Vagina (tissue), 2 donors: ENCODE results near the gene ANKLE1. TPM values are rescaled to one million over a fixed set of nuclear protein-coding genes. Genes with fewer than 3 reads are reported as not detected.

Experiments
- DNase-seq, 2 donors: peaks; one replicate each; pipeline ENCODE4 v3.0.0-alpha.2; 2017; ENCODE audit errors: extremely low spot score in 2 of 2
- H3K27ac ChIP-seq: fragments of 200-600 bp; sonication (generic); one replicate; pipeline ENCODE4 v1.5.1; 2019
- H3K27me3 ChIP-seq: fragments of 200-600 bp; sonication (generic); one replicate; pipeline ENCODE4 v1.5.1; 2019
- H3K36me3 ChIP-seq, 2 donors: fragments of 200-600 bp; sonication (generic); one replicate each; pipeline ENCODE4 v1.5.1; 2017 to 2019
- H3K4me1 ChIP-seq: fragments of 200-600 bp; sonication (generic); one replicate; pipeline ENCODE4 v1.5.1; 2019
- H3K4me3 ChIP-seq, 2 donors: fragments of 200-600 bp; sonication (generic); 1 replicate in 1 of 2; 2 replicates in 1 of 2; pipeline ENCODE4 v1.5.1; 2016 to 2019
- H3K9me3 ChIP-seq: fragments of 200-600 bp; sonication (generic); one replicate; pipeline ENCODE4 v1.5.1; 2019
- POLR2A ChIP-seq, 2 donors: fragments of 450-650 bp; IDR thresholded peaks; one replicate each; pipeline ENCODE4 v1.6.1; 2017; ENCODE audit warnings: antibody characterized with exemption in 2 of 2, mild to moderate bottlenecking in 2 of 2, moderate library complexity in 2 of 2
- POLR2AphosphoS5 ChIP-seq, 2 donors: sonication (generic); formaldehyde crosslinking; IDR thresholded peaks; one replicate each; pipeline ENCODE4 v1.9.0; 2017; ENCODE audit warnings: antibody characterized with exemption in 2 of 2, mild to moderate bottlenecking in 2 of 2, low read depth in 1 of 2; ENCODE audit not compliant: insufficient read depth in 1 of 2
- intact Hi-C: fragments of 100-400 bp; cut with DNase I; formaldehyde crosslinking; loops from one replicate; pipeline ENCODE4 v1.15.1; 2023
- total RNA-seq: library from RNA; depleted of rRNA; stranded (reverse); fragments of >200 nt; gene quantifications from one replicate; pipeline ENCODE4 v1.2.3, GENCODE V29; 2016
- TF ChIP-seq, protein P1 (sequence below), 3 experiments: fragments of 450-650 bp in 2 of 3; fragments of 200-600 bp in 1 of 3; sonication (generic) in 1 of 3; IDR thresholded peaks; one replicate each; pipeline ENCODE4 v1.5.1; 2017 to 2019; ENCODE audit warnings: antibody characterized with exemption in 3 of 3, mild to moderate bottlenecking in 2 of 3, moderate library complexity in 2 of 3

The ANKLE1 gene
- total RNA-seq, 1 donor from 2014 or later: 2.9 TPM

DNA sequence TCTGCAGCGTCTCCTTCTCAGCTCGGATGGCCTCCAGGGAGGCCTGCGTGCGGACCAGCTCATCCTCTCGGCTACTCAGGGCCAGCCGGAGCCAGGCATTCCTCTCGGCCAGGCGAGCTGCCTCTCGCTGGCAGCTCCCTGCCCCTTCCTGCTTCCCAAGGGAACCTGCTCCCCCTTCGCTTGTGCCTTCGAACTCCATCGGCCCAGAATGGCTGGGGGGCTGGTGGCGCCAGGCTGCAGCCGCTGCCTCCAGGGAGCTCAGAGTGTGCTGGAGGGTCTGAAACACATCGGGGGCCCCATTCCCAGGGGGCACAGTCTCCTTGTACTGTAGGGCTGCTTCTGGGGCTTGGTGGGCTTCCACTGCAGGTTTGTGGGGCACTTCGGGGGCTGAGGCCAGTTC lies 19.1 kb upstream of the ANKLE1 start:
- TF ChIP-seq, protein P1, sequence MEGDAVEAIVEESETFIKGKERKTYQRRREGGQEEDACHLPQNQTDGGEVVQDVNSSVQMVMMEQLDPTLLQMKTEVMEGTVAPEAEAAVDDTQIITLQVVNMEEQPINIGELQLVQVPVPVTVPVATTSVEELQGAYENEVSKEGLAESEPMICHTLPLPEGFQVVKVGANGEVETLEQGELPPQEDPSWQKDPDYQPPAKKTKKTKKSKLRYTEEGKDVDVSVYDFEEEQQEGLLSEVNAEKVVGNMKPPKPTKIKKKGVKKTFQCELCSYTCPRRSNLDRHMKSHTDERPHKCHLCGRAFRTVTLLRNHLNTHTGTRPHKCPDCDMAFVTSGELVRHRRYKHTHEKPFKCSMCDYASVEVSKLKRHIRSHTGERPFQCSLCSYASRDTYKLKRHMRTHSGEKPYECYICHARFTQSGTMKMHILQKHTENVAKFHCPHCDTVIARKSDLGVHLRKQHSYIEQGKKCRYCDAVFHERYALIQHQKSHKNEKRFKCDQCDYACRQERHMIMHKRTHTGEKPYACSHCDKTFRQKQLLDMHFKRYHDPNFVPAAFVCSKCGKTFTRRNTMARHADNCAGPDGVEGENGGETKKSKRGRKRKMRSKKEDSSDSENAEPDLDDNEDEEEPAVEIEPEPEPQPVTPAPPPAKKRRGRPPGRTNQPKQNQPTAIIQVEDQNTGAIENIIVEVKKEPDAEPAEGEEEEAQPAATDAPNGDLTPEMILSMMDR (IDR thresholded peaks at IDR 0.05): no peak
- TF ChIP-seq POLR2AphosphoS5 (IDR thresholded peaks at IDR 0.05; ENCODE audit: insufficient read depth in 1 of 2, low read depth in 1 of 2) (no peak), POLR2A (IDR thresholded peaks at IDR 0.05) (no peak)
- Histone ChIP-seq H3K27me3 (no peaks in the 10 kb centered on the region), H3K36me3 (no peaks in the 10 kb centered on the region), H3K27ac (no peak overlapping the region), H3K9me3 (no peaks in the 10 kb centered on the region), H3K4me3 (no peak overlapping the region), H3K4me1 (peaks cover 2% of the 10 kb centered on the region)
- no peak for DNase-seq
- intact Hi-C loops: no loop called here

GRCh38 chr19:17263712-17264640 lies 17.7 kb upstream of the ANKLE1 start:
- DNase-seq: no peak
- peaks cover 0 to 3% of the 10 kb centered on the region in 2 donors for H3K36me3 ChIP-seq
- TF ChIP-seq POLR2AphosphoS5 (IDR thresholded peaks at IDR 0.05; ENCODE audit: insufficient read depth in 1 of 2, low read depth in 1 of 2): no peak
- TF ChIP-seq, protein P1 (IDR thresholded peaks at IDR 0.05): no peak
- no peak for TF ChIP-seq POLR2A (IDR thresholded peaks at IDR 0.05)
- no peaks in the 10 kb centered on the region for H3K9me3 ChIP-seq
- intact Hi-C loops: no loop called here
- H3K4me3 ChIP-seq: peak overlapping the region; percentile 21 to 38
- peak overlapping the region; percentile 58 for H3K27ac ChIP-seq
- H3K4me1 ChIP-seq: peaks cover 16% of the 10 kb centered on the region
- H3K27me3 ChIP-seq: no peaks in the 10 kb centered on the region

DNA sequence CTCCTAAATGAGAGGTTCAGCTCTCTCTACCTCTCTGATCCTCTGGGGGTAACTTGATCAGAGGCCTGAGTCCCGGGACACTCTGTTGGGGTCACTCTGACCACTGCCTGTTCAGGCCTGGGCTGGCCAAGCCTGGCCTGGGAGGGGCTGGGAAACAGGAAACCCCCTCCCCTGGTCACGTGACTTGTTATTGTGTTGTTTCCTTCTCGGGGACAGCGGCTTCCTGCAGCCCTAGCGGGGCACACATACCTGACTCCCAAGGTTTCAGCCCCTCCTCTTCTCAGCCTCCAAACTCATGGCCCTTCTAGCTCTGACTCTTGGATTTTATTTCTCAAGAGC lies 17.1 kb upstream of the ANKLE1 start, which contains the start of gene USHBP1:
TSS of gene USHBP1 (minus strand) at position 105 of the 339 bp plus-strand sequence. CDS start 446 bp downstream, outside the sequence.
- H3K27me3 ChIP-seq: no peaks in the 10 kb centered on the region
- intact Hi-C loops: no loop called here
- peaks cover 0 to 8% of the 10 kb centered on the region in 2 donors for H3K36me3 ChIP-seq
- H3K9me3 ChIP-seq: no peaks in the 10 kb centered on the region
- peak in 1 of 2 donors; percentile 76 for DNase-seq
- H3K27ac ChIP-seq: peak within 1 kb of the TSS; percentile 58
- peaks cover 16% of the 10 kb centered on the region for H3K4me1 ChIP-seq
- TF ChIP-seq POLR2AphosphoS5 (IDR thresholded peaks at IDR 0.05; ENCODE audit: insufficient read depth in 1 of 2, low read depth in 1 of 2) (peak; percentile 32 to 37), POLR2A (IDR thresholded peaks at IDR 0.05) (no peak)
- peak within 1 kb of the TSS; percentile 21 to 38 for H3K4me3 ChIP-seq

DNA sequence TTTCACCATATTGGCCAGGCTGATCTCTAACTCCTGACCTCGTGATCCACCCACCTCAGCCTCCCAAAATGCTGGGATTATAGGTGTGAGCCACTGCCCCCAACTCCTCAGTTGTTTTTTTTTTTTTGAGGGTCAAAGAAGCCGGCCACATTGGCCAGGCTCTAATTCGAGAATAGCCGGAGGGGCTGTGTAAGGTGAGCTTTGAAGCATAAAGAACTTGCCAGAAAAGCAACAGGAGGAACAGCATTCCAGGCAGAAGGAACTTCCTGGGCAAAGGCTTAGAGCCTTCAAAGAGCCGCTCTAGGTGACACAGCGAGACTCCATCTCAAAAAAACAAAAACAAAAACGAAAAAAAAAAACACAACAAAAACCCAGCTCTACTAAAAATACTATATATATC lies 15.7 kb upstream of the ANKLE1 start:
- Histone ChIP-seq H3K4me1 (peaks cover 16% of the 10 kb centered on the region), H3K4me3 (no peak overlapping the region), H3K9me3 (no peaks in the 10 kb centered on the region), H3K27ac (no peak overlapping the region), H3K36me3 (peaks cover 0 to 19% of the 10 kb centered on the region in 2 donors), H3K27me3 (no peaks in the 10 kb centered on the region)
- intact Hi-C loops: no loop called here
- no peak for TF ChIP-seq POLR2A (IDR thresholded peaks at IDR 0.05)
- TF ChIP-seq, protein P1 (IDR thresholded peaks at IDR 0.05): no peak
- TF ChIP-seq POLR2AphosphoS5 (IDR thresholded peaks at IDR 0.05; ENCODE audit: insufficient read depth in 1 of 2, low read depth in 1 of 2): no peak
- DNase-seq: no peak

- H3K9me3 ChIP-seq: no peaks in the 10 kb centered on the region
- H3K4me3 ChIP-seq: no peak overlapping the region
- TF ChIP-seq POLR2A (IDR thresholded peaks at IDR 0.05) (no peak), POLR2AphosphoS5 (IDR thresholded peaks at IDR 0.05; ENCODE audit: insufficient read depth in 1 of 2, low read depth in 1 of 2) (no peak)
- TF ChIP-seq, protein P1 (IDR thresholded peaks at IDR 0.05): no peak
- intact Hi-C loops: no loop called here
- no peak overlapping the region for H3K27ac ChIP-seq
- H3K27me3 ChIP-seq: no peaks in the 10 kb centered on the region
- H3K36me3 ChIP-seq: peaks cover 0 to 24% of the 10 kb centered on the region in 2 donors
- H3K4me1 ChIP-seq: peaks cover 16% of the 10 kb centered on the region
- no peak for DNase-seq
Observed at GRCh38 chr19:17266589-17266974, 15.1 kb upstream of the ANKLE1 start.
